GM19468 (cell line): Measurements from ENCODE around the gene ARTN.

ENCODE experiments used
- ATAC-seq: cut with Tn5 transposase; IDR thresholded peaks from one replicate; pipeline ENCODE4 v1.9.1; 2021; ENCODE audit warnings: mild to moderate bottlenecking, moderate library complexity, moderate number of reproducible peaks; ENCODE audit not compliant: unreplicated experiment; ENCODE audit errors: extremely low read depth

ARTN gene

DNA sequence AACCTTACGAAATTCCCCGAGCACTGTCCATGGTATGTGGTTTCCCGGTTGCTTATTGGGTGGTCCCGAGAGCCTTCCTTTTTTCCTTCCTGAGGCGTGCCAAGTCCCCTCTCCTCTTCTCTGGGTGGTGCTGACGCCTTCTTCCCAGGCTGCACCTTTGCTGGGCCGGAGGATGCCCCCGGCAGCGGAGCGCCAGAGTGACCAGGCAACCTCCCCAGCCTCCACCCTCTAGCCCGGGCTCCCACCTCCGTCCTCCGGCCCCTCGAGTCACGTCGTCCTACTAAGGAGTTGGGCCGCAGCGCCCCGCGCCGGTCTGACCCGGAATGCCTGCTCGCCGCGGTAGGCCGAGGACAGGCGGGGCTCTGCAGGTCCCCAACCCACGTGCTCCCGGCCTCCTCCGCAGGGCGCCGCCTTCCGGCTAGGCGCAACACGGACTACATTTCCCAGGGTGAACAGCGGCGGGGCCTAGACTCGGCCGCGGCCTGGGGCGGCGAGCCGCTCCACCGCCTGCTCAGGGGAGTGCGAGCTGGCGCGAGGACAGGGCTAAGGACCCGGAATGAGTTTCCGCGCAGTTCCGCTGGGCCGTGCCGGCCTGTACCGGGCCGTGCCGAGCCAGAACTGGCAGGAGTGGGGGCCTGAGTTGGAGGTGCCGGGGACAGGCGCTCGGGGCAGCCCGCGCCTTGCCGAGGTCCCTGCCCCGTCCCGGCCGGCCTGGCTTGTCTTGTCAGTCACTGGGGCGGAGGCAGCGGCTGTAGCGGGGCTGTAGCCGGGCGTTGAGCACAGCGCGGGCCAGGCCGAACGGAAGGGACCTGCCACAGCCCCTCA lies 12.8 kb downstream of the ARTN start, which contains the start of gene IPO13:
Gene IPO13 (plus strand): TSS at position 715 of the 825 bp plus-strand sequence. CDS start 651 bp downstream, outside the sequence.
- peak; percentile 85 for ATAC-seq

GRCh38 chr1:43947061-43947873 lies 13.7 kb downstream of the ARTN start:
- ATAC-seq: no peak

DNA sequence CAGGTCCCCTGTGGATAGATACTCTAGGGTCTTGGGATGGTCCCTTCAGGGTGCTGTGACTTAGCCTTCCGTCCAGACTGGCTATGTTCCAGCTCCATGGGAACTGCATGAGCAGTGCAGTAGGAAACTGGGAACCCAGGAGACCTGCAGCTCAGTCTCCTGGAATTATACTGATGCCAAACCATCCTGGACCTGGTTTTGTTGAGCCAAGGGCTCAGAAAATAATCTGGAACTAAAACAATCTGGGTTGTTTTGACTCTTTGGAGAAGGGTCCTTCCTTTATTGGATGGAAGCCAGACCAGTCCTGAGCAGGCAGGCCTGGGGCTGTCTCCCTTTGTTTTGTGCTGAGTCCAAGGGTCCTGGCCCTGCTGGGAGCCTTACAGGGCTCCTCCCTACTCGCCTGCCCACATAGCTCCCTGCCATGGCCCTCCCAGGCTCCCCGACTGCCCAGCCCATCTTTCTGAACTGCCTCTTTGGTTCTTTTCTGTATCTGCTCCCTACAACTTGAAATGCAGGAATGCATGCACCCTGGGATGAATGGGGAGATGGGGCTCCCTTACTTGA lies 14.4 kb downstream of the ARTN start:
- no peak for ATAC-seq

DNA sequence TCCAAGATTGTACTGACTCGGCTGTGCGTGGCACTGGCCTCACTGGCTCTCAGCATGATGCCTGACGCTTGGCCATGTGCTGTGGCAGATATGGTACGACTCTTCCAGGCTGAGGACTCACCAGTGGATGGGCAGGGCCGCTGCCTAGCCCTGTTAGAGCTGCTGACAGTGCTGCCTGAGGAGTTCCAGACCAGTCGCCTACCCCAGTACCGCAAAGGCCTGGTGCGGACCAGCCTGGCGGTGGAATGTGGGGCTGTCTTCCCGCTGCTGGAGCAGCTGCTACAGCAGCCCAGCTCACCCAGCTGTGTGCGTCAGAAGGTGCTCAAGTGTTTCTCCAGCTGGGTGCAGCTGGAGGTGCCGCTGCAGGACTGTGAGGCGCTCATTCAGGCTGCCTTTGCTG lies 16.1 kb downstream of the ARTN start:
- no peak for ATAC-seq

GRCh38 chr1:43951021-43951985 lies 17.7 kb downstream of the ARTN start:
- no peak for ATAC-seq

DNA sequence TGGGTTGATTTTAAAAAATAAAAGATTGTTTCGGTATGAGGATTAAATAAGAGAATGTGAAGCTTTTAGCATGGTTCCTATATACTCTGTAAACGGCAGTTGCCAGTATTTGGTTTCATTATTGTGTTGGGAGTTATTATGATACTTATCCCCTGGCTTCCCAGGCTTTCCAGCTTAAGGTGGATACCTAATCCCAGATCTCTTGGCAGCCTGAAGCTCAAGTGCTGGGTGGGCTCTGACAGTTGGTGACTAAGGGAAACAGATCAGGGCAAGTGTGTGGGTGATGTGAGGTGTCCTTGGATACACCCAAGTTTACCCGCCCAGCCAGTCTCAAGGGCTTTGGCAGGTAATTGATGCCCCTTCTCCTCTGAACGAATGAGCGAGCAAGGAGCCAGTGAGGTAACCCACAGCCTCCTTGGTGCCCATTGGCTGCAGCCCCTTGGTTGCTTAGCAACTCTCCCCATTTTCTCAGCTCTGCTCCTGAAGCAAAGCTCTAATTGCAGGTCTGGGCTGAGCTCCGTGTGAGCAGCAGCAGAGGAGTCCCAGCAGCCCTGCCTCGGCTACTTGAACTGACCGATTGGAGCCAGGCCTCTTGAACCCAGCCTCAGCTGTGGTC lies 19.2 kb downstream of the ARTN start:
- ATAC-seq: no peak

DNA sequence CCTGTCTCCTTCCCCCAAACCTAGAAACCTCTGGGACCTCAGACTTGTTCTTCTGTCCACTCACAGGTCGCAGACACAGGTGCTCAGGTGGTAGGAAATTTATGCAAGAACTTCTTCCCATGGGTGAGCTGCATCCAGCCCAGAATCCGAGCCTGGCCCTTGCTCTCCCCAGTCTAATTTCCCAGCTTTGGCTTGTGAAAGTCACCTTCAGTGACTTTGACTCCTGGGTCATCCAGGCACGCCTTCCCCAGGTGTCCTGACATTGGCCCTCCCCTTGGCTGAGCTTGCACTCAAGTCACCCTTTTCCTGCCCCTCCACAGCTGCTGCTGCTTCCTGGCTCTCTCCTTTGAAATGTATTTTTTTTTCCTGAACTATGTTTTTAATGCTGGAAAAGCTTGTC lies 19.8 kb downstream of the ARTN start:
- no peak for ATAC-seq

DNA sequence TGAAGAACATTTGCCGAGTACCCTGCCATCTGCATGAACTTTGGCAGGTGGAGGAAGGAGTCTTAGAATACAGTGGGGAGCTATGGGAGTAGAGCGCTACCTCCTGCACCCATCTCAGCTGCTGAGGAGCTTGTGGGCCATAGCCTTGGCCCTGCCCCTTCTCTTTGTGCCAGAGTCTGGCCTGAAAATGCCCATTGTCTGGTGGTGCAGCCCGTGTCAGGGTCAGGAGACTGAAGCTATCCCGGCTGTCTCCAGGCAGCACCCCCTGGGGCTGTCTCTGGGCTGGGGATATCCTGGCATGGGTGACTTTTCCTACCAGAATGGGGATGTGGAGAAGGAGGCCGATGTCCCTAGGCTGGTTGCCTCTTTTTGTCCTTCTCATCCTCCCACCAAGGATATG lies 20.4 kb downstream of the ARTN start:
- ATAC-seq: no peak

- ATAC-seq: no peak
These were observed 22.6 kb downstream of the ARTN start for GRCh38 chr1:43956234-43956633.

DNA sequence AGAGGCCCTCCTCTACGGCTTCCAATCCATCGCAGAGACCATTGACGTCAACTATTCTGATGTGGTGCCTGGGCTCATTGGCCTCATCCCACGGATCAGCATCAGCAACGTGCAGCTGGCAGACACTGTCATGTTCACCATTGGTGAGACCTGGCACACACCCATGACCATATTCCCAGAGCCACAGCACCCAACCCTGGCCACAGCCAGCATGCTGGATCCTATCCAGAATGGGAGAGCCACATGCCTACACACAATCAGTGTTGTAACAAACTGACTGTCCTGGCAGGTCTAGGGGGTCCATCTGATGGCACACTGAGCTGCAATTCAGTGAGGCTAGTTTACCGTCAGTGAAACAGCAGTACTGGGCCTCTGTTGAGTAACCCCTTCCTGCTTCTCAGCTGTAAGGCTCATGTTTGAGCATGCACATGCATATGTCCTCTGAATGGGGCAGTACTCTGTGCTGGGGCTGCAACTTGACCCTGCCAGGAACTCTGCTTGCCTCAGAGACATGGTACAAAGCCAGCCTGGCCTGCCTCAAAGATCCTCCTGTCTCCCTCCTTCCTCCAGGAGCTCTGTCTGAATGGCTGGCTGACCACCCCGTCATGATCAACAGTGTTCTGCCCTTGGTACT lies 23.9 kb downstream of the ARTN start:
- no peak for ATAC-seq

- ATAC-seq: no peak
These were observed 25.0 kb downstream of the ARTN start for GRCh38 chr1:43958351-43959255.

- no peak for ATAC-seq
These were observed 27.2 kb downstream of the ARTN start for GRCh38 chr1:43960798-43961197.

DNA sequence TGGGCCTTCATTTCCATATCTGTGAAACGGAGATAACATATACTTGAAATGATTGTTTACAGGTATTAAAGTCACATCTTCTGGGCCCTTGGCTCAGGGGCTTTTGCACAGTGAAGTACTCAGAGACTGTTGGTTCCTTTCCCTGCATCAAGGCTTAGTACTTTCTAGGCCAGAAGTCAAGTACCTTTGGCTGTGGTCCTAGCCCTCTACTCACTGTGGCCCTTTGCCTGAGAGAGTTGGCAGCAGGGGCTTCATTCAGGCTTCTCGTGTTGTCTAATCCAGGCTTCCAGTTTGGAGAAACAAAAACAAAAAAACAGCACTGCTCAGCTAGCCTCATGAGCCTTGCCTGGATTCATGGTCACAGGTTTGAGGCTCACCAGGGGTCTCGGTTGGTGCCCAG lies 28.1 kb downstream of the ARTN start:
- no peak for ATAC-seq

DNA sequence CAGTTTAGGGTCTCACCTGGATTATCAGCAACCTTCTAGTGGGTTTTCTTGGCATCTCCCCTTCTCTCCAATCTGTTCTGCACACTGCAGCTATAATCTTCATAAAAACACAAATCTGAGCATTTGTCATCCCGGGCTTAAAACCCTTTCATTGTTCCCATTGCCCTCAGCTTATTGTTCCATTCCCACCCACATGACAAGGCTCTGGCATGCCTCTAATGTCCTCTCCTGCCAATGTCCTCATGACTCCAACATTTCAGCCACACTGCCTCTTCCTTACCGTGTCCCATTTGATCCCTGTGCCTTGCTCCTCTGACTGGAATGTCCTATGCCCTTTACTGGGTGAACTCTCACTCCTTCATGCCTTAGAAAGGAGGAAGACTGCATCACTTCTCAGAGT lies 28.7 kb downstream of the ARTN start:
- no peak for ATAC-seq

GRCh38 chr1:43963006-43963405 lies 29.4 kb downstream of the ARTN start:
- no peak for ATAC-seq

DNA sequence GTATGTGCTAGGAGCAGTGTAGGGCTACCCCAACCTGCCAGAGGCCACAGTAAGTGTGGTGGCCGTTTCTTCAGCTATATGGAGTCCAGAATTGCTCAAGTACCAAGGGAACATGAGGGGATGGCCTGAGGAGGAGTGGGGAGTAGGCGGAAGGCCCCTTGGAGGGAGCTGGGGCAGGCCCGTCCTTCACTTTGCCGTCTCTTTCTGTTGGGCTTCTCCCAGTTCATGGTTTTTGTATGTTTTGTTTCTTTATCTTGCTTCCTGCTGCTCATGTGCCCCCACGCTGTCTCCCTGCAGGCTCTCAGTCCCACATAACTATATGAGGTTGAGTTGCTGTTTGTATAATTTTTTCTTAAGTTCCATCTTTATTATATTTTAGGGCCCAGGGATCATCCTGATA lies 30.3 kb downstream of the ARTN start:
- ATAC-seq: no peak

DNA sequence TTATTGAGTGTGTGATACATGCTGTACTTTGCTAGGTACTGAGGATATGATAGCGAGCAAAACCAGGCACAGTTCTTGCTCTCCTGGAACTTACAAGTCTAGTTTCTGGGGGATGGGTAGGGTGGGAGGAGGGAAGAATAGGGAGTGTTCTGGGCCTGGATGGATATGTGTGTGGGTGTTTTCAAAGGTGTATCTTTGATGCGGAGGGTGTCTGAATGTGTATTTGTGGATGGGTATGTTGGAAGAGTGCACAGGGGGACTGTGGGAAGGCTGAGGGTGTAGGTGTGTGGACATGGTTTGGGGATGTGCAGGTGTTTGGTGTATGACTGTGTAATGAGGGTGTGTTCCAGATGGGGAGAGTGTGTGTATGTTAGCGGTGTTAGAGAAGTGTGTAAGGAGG lies 31.7 kb downstream of the ARTN start:
- no peak for ATAC-seq

DNA sequence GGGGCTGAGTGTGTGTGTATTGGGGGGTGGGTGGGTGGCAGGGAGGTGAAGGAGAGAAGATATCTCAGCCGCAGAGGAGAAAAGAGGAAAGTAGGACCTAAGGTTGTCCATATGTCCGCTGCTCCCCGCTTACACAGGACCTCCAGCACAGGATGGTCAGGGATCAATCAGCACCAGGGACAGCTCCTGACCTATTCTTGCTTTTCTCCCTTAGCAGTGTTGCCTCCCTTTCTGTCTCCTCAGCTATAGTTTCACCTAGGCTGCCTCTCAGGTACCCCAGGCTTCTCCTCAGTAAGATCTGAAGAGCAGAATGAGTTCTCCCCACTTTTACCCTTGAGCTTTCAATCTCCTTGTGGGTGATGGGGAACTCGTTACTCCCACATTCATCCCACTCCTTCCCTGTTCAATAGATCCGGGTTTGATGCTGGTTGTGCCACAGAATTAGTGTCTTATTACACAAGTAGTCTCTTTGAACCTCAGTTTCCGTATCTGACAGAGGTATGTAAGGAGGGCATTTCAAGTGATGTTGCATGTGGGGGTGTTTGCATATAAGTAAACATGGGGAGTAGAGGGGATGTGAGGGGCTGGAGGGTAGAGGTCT lies 34.8 kb downstream of the ARTN start:
- ATAC-seq: no peak
